Middle frontal gyrus (tissue), 1 donor: ENCODE measurements around the gene ZNF593.

ENCODE experiments used
- DNase-seq: peaks from one replicate; pipeline ENCODE4 v3.0.0-alpha.2; 2015; ENCODE audit warnings: low spot score; ENCODE audit errors: extremely low spot score

ZNF593 gene

DNA sequence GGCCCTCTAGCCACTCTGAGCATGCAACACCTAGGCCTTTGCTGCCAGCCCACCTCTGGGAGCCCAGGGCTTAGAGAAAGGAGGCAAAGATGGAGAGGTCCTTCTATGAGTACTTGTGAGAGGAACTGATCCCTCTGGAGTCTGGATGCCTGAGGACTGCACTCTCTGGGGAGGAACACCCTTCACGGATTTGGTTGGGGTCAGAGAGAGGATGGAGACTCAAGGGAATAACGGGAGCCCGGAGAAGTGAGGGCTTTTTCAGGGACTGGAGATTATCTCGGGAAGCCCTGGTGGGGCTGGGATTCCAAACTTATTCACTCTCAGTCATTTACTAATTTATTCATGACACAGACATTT lies 532 bp upstream of the ZNF593 start:
- no peak for DNase-seq

- no peak for DNase-seq
These were observed 739 bp downstream of the ZNF593 start for GRCh38 chr1:26170472-26170821.

DNA sequence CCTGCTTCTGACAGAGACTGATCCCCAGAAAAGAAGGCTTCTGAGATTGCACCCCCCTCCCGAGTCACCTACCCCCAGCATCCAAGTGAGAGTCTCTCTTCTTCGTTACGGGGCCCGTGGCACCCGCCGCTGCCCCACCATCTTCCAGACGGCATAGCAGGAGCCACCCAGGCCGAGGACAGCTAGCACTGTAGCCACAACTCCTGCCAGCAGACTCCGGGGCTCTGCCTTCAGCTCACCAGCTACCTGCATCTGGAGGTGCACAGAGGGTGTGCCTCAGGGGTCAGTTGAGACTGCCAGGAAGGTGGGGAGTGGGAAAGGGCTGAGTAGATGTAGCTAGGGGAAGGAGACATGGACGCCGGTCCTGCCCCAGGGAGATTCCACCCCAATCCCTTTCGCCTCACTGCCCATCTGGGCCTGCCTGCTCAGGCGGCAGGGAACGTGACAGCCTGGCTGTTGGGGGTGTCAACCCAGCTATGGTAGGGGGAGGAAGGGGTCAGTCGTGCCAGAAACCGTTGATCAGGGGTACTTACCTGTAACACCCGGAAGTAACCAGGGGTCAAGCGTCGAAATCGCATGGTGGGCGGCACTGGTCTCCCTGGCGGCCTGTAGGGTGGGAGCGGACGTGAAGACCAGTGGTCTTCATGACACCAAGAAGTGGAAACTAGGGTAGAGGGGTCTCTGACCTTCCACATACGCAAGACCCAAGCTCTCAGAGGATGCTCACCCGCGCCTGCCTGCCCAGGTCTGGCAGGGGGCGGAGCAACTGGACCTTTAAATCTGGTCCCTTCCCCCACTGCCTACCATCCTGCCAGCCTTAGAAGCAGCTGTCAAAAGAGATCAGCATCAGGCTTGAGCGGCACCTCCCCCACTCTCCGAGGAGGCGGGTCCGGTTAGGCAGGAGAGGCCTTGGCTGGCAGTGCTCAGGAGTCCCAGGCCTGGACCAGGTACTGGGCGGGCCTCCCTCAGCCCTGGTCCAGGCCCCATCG lies 1.7 kb downstream of the ZNF593 start, which contains the start of gene ZNF593OS:
Gene ZNF593OS, minus strand, starts transcription at position 749 of the 989 bp plus-strand sequence. Its CDS starts 171 bp downstream, at position 578.
- DNase-seq = no peak

DNA sequence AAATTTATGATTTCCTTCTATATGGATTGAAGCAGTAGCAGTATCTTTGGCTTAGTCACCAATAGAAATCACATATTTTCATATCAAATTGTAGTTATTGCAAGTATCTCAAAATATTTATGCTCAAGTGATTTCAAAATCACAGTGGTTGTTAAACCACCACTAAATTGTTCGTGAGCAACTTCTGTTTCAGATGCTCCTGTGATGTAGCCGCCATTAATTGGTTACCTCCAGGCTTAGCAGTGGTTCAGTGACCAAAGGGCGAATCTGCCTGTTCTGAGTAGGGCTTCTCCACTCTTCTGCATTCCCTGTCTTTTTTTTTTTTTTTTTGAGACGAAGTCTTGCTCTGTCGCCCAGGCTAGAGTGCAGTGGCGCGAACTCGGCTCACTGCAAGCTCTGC lies 5.6 kb downstream of the ZNF593 start:
- DNase-seq = no peak

DNA sequence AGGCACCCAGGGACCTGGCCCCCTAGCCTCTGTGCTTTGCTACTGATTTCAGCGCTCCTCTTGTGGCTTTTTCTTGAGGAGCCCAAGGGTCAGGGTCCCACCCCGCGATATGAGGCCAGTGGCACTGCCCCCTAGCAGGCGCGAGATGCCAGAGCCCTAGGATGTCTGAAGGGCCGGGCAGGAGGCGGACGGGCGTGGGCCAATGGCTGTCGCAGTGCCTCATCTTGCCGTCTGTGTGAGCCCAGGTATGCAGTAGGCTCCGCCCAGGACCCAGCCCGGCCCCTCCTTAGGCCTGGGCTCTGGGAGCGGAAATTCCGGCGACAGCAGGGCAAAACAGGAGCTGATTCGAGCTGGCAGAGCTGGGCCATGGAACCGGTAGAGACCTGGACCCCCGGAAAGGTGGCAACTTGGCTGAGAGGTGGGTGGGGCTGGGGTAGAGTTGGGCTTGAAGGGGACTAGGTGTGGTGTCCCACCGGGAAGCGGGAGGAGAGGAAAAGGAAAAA lies 7.5 kb downstream of the ZNF593 start, which contains the start of gene CNKSR1:
Gene CNKSR1, plus strand, starts transcription at position 310 of the 503 bp plus-strand sequence. Its CDS starts 57 bp downstream, at position 367.
- DNase-seq = no peak

GRCh38 chr1:26180010-26180506 lies 10.3 kb downstream of the ZNF593 start:
- DNase-seq = no peak

DNA sequence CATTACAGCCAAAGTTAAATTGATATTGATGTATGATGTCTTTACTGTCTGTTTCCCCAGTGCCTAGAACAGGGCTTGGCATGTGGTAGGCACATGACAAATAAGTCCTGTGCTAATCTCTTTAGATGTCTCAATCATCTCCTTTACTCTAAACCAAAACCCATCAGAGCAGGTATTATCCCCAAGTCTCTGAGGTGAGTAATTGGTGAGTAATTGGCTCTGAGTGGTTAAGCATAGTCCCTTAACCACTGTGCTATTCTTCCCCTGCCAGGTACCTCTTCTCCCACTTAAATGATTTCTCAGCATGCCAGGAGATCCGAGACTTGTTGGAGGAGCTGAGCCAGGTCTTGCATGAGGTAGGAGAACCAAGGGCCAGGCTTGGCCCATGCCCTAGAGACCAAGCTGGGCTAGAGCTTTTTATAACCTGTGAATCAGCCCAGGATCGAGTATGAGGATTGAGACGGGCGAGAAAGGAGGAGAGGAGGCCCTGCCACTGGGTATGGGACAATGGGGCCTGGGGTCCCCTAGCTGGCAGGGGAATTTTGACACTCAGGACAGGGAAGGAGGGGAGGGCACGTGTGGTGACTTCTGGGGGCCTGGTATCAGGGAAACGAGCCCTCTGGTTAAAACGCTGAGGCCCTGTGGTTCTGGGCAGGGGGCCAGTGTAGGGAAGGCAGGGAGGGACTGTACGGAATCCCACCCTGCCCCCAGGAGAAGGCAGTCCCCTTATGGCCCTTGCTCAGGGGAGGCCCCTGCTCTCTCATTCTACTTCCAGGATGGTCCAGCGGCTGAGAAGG lies 12.1 kb downstream of the ZNF593 start:
- no peak for DNase-seq

GRCh38 chr1:26182383-26182696 lies 12.6 kb downstream of the ZNF593 start:
- DNase-seq = no peak

GRCh38 chr1:26184086-26184485 lies 14.4 kb downstream of the ZNF593 start:
- DNase-seq = no peak

DNA sequence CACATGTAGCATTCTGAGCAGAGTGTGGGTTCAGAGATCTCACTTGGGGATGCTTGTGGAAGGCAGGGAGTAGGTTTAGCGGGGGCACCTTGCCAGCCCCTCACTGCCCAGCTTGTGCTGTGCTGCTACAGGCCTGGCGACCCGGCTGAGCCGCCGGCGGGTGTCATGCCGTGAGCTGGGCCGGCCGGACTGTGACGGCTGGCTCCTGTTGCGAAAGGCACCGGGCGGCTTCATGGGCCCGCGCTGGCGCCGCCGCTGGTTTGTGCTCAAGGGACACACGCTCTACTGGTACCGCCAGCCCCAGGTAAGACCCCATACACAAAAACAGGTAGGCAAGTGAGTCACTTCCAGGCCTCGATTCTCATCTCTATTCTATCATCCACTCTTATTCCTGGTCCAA lies 15.2 kb downstream of the ZNF593 start:
- no peak for DNase-seq

GRCh38 chr1:26187882-26188281 lies 18.2 kb downstream of the ZNF593 start:
- DNase-seq = no peak

- DNase-seq = no peak
These were observed 18.8 kb downstream of the ZNF593 start for GRCh38 chr1:26188477-26188876.

DNA sequence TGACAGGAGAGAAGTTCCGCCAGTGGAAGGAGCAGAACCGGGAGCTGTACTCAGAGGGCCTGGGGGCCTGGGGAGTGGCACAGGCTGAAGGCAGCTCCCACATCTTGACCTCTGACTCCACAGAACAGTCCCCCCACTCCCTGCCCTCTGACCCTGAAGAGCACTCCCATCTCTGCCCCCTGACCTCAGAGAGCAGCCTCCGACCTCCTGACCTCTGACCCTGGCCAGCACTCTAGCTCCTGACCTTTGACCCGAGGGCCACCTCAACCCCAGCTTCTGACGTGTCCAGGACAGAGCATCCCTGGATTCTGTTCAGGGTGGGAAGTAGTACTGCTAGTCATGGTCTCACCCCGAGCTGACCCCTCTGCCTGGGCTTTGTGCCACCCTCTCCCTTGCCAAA lies 19.6 kb downstream of the ZNF593 start:
- DNase-seq = no peak

DNA sequence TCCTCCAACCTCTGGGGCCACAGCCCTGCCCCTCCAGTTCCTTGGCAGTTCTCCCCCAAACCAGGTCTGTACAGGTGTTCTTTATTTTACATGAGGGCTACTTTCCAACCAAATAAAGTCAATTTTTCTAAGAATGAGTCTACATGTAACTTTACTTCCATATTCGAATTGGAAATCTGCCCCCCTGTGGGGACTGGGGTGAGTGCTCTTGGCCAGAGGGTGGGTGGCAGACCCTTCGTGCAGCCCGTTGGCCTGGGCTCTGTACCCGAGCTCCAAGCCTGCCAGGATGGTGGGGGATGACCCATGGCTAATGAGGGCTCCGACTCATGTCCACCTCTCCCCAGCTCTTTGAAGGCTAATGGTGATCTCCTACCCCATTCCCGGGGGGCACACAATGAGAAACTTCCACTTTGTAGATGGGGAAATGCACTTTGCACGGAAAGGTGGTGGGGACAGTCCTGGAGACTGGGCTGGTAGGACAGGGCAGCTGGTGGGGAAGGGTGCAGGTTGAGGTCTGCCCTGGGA lies 20.1 kb downstream of the ZNF593 start:
- no peak for DNase-seq

DNA sequence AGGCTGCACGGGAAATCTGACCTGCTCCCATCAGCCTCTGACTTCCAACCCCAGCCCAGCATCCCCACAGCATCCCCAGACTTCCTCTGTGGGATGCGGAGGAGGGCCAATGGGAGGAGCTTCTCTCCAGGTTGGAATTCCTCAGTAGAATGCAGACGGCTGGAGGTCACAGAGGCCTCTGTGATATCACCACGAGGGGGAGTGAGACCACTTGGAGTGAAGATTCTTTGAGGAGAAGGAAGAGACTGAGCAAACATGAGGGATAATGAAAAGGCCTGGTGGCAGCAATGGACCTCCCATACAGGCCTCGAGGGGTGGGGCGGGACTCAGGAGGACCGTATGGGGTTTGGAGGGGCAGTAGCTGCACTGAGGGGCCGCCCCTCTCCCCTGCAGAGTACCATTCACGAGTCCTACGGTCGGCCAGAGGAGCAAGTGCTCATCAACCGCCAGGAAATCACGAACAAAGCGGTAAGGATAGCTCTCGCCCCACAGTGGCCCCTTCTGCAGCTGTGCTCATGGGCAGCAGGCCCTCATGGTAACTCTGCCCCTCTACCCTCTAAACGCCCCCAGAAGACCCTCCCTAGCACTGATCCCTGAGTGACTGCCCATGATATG lies 20.8 kb downstream of the ZNF593 start, which contains the start of gene CATSPER4:
Gene CATSPER4, plus strand, starts transcription at position 230 of the 615 bp plus-strand sequence. Its CDS starts 26 bp downstream, at position 256.
- no peak for DNase-seq

DNA sequence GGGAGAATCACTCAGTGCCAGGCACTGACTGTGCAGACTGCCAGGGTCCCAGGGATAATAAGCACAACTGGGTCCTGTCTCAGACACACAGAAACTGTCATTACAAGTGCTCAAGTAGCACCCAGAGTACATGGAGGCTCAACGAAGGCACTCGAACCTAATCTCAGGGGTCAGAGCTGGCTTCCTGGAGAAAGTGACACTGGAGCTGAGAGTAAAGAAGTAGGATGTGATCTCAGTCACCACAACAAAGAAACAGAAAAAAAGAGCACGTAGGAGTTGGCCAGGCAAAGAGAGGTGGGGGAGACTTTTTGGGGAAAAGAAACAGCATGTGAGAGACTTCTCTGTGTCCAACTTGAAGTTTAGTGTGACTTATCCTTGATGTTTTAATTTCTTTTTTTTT lies 22.0 kb downstream of the ZNF593 start:
- DNase-seq = no peak

- no peak for DNase-seq
These were observed 26.1 kb downstream of the ZNF593 start for GRCh38 chr1:26195805-26196204.

DNA sequence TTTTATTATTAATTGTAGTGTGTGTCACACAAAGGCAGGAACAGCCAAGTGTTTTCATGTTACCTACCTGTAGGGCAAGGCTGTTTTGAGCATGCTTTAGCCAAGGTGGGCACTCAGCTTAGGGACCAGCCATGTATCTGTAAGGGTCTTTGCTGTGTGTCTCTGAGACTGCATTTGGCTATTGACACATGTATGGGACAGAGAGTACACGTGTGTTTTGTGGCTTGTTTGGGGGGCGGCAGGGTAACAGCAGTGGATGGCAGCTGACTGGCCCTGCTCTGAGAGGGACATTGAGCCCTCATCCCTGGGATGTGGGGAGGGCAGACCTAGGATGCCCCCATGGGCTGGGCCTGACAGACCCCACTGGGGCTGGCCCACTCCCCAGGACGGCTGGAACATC lies 27.6 kb downstream of the ZNF593 start:
- DNase-seq = no peak

DNA sequence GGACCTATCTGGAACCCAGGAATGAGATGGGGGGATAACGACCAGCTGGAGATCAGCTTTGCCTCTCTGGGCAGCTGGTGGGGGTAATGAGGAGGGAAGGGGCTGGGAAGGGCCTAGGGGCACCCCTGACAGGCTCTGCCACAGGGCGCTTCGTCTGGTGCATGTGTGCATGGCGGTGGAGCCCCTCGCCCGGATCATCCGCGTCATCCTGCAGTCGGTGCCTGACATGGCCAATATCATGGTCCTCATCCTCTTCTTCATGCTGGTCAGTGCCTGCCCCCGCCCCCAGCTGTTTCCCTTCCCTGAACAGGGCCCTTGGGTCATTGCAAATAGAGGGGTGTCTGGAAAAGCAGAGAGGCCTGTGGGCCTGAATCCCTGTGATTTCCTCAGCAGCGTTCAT lies 28.1 kb downstream of the ZNF593 start:
- no peak for DNase-seq

DNA sequence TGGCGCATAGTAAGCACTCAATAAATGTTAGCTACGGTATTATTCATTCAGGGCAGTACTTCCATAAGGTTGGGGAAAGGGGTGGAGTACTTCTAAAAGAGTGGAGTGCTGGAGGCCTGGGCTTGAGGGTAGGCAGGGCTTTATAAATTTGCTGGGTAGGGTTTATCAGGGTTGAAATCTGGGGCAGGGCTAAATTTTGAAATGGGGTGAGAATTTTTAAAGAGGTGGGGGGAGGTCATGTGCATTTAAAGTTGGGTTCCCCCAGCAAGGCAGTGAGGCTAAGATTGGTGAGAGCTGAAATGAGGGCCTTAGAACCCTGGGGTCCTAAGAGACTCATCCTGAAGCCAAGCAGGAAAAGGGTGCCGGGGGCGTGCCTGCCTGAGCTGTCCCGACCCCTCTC lies 30.7 kb downstream of the ZNF593 start:
- DNase-seq = no peak

GRCh38 chr1:26203642-26204318 lies 34.1 kb downstream of the ZNF593 start:
- DNase-seq = no peak
